ENCODE results near the gene GALK2.

- TF ChIP-seq POLR2A (IDR thresholded peaks at IDR 0.05) (no peak), CTCF (IDR thresholded peaks at IDR 0.05 in 8 of 11, conservative IDR thresholded peaks at IDR 0.05 in 3 of 11) (no peak)
Observed at GRCh38 chr15:49135342-49135857, 34.6 kb upstream of the GALK2 start.

All from spleen (tissue), 7 donors.